ENCODE measurements around the gene RNPC3. TPM values are rescaled to one million over a fixed set of nuclear protein-coding genes. Genes with fewer than 3 reads are reported as not detected.

The RNPC3 gene
- total and polyA plus RNA-seq, 9 of the 15 experiments (the other 6 are each of a cell fraction or from before 2014, with no cell fraction given), result 5.4 to 31.4 (median 17.1) TPM

DNA sequence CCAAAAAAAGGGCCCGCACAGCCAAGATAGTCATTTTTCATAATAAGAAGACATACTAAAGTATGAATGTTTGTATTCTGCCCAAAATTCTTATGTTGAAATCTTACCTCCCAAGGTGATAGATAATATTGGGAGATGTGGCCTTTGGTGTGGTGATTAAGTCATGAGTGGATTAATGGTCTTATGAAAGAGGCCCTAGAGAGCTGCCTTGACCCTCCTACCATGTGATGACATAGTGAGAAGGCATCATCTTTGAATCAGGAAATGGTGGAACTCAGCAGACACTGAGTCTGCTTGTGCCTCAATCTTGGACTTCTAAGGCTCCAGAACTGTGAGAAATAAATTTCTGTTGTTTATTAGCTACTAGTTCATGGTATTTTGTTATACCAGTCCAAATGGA is 11.8 kb upstream of the RNPC3 start:
- no peak for FAIRE-seq

More for the DNA sequence above, 11.8 kb upstream of the RNPC3 start:
- ATAC-seq (no peak), DNase-seq (ENCODE audit: extremely low read depth in 1 of 4, low spot score in 3 of 4) (no peak)
- no peak overlapping the region for H3K27ac ChIP-seq (ENCODE audit: extremely low read depth, low read depth, low read length)
- TF ChIP-seq CCAR2 (IDR thresholded peaks at IDR 0.05; ENCODE audit: low read depth, low read length) (no peak), SP2 (IDR thresholded peaks at IDR 0.05; ENCODE audit: extremely low read depth, low read depth, low read length, poor library complexity, severe bottlenecking) (no peak), ARID3B (CRISPR knock-in tag; IDR thresholded peaks at IDR 0.05; ENCODE audit: borderline replicate concordance) (no peak), ESRRA (IDR thresholded peaks at IDR 0.05; ENCODE audit: borderline replicate concordance, low read depth) (no peak), SIN3B (IDR thresholded peaks at IDR 0.05; ENCODE audit: low read depth) (no peak), HDAC8 (tag; IDR thresholded peaks at IDR 0.05) (no peak), ZNF668 (CRISPR knock-in tag; IDR thresholded peaks at IDR 0.05) (no peak), MTA1 (IDR thresholded peaks at IDR 0.05; ENCODE audit: borderline replicate concordance) (no peak), KAT2B (IDR thresholded peaks at IDR 0.05; ENCODE audit: low read depth, low read length) (no peak), ZNF589 (CRISPR knock-in tag; IDR thresholded peaks at IDR 0.05; ENCODE audit: low read depth) (no peak), NCOR1 (IDR thresholded peaks at IDR 0.05) (no peak)
- POLR2A ChIA-PET, result no interaction called here
- no TSS peak for BruUV-seq (replicated peaks)
- no peak overlapping the region for H3K4me3 ChIP-seq
- H2AFZ ChIP-seq (ENCODE audit: low read depth, low read length), result no peak overlapping the region
- H3K36me3 ChIP-seq (ENCODE audit: control insufficient read depth, insufficient read depth, low read length), result no peaks in the 10 kb centered on the region
- H4K20me1 ChIP-seq (replicated peaks; ENCODE audit: control insufficient read depth, insufficient read depth, low read length), result no peaks in the 10 kb centered on the region
- H3K4me2 ChIP-seq (ENCODE audit: insufficient read depth, low read length), result no peak overlapping the region
- in situ Hi-C loops (cut with MboI), result no loop called here
- no peaks in the 10 kb centered on the region for H3K27me3 ChIP-seq (ENCODE audit: control insufficient read depth in 2 of 2, insufficient read depth in 2 of 2, low read length in 2 of 2)
- H3K9ac ChIP-seq (ENCODE audit: insufficient read depth in 1 of 2, low read depth in 2 of 2, low read length in 2 of 2), result no peak overlapping the region
- no peaks in the 10 kb centered on the region for H3K4me1 ChIP-seq (replicated peaks in 1 of 2; ENCODE audit: control insufficient read depth in 2 of 2, insufficient read depth in 2 of 2, low read length in 2 of 2)
- H3K79me2 ChIP-seq (ENCODE audit: control insufficient read depth, insufficient read depth, low read length), result no peaks in the 10 kb centered on the region
- intact Hi-C loops (cut with micrococcal nuclease), result loop anchor here (10.0 kb wide), 1 partner anchor 409 kb away; the partner anchor contains the start of gene COL11A1
- H3K9me3 ChIP-seq (replicated peaks; ENCODE audit: control insufficient read depth, insufficient read depth, low read depth, low read length), result no peaks in the 10 kb centered on the region
- no peaks in the 10 kb centered on the region for H3K9me1 ChIP-seq (ENCODE audit: control insufficient read depth, insufficient read depth, low read length)
- CTCF ChIA-PET (ENCODE audit: low intra/inter-chr PET ratio), result no interaction called here
- WGBS (ENCODE audit: insufficient coverage, low coverage, missing lambda C conversion rate), result 40% methylated on average over 1 of the region's 1 CpG
